ENCODE measurements around the gene GALNT17.

DNA sequence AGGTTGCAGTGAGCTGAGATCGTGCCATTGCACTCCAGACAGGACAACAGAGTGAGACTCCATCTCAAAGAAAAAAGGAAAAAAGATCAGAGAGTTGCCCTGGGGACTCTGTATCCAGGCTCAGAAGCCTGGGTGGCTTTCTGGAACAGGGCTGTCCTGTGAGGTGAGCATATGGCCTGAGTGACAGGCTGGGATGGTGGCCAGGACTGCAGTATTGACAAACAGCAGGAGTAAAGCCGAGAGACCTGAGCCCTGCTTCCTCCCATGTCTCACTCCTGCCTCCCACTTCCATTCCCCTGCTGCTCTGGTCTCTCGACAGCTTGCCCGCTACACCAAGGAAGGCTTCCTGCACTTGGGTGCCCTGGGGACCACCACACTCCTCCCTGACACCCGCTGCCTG lies 578.5 kb downstream of the GALNT17 start:
- TF ChIP-seq TAF1 (IDR thresholded peaks at IDR 0.05; ENCODE audit: borderline replicate concordance, low read depth, low read length) (no peak), POLR2A (IDR thresholded peaks at IDR 0.05; ENCODE audit: low read depth, low read length) (no peak), POLR2AphosphoS5 (IDR thresholded peaks at IDR 0.05; ENCODE audit: low read depth, low read length) (no peak)

All from GM12892 (cell line).